Erythroblast (primary cell): ENCODE measurements around the gene KRR1.

ENCODE experiments used
- GATA1 ChIP-seq: IDR thresholded peaks from 2 replicates; pipeline ENCODE4 v1.6.1; 2011; ENCODE audit warnings: low read depth, mild to moderate bottlenecking, control low read depth, low read length, moderate library complexity
- POLR2A ChIP-seq: IDR thresholded peaks from 2 replicates; pipeline ENCODE4 v1.6.1; 2011; ENCODE audit warnings: mild to moderate bottlenecking, low read length

- no peak for TF ChIP-seq POLR2A
- no peak for TF ChIP-seq GATA1
These were observed 38.6 kb upstream of the KRR1 start for GRCh38 chr12:75549989-75550388.
